ENCODE measurements around the gene SLC6A2.
"Not testable (repeated sequence)": the region's sequence is repeated elsewhere in the genome, so short reads cannot be mapped to it uniquely, and the experiment has no call there.

Gene SLC6A2

GRCh38 chr16:55717326-55717725 lies 61.5 kb downstream of the SLC6A2 start:
- DNase-seq = no peak

- DNase-seq = no peak
Observed at GRCh38 chr16:55725055-55725777, 69.4 kb downstream of the SLC6A2 start.

- DNase-seq = no peak
Observed at GRCh38 chr16:55728797-55729196, 73.0 kb downstream of the SLC6A2 start.

GRCh38 chr16:55730115-55730514 lies 74.3 kb downstream of the SLC6A2 start:
- no peak for DNase-seq

- no peak for DNase-seq
Observed at GRCh38 chr16:55732496-55732895, 76.7 kb downstream of the SLC6A2 start.

- DNase-seq = no peak
Observed at GRCh38 chr16:55734665-55735064, 78.9 kb downstream of the SLC6A2 start.

- DNase-seq = no peak
Observed at GRCh38 chr16:55735120-55735781, 79.5 kb downstream of the SLC6A2 start.

- no peak for DNase-seq
Observed at GRCh38 chr16:55736671-55737070, 80.9 kb downstream of the SLC6A2 start.

- no peak for DNase-seq
Observed at GRCh38 chr16:55737318-55737717, 81.5 kb downstream of the SLC6A2 start.

- DNase-seq = no peak
Observed at GRCh38 chr16:55737966-55738365, 82.2 kb downstream of the SLC6A2 start.

GRCh38 chr16:55746081-55746480 lies 90.3 kb downstream of the SLC6A2 start:
- DNase-seq = no peak

- DNase-seq = no peak
Observed at GRCh38 chr16:55747785-55748184, 92.0 kb downstream of the SLC6A2 start.

- DNase-seq = not testable (repeated sequence)
Observed at GRCh38 chr16:55752465-55753144, 96.8 kb downstream of the SLC6A2 start.

- not testable (repeated sequence) for DNase-seq
Observed at GRCh38 chr16:55753145-55753631, 97.4 kb downstream of the SLC6A2 start.

Data from right forelimb (tissue), 1 donor.